HepG2 (cell line): ENCODE measurements around the gene SUPV3L1.

ENCODE experiments used
- CTCF ChIP-seq: sonication (generic); formaldehyde crosslinking; IDR thresholded peaks from 2 replicates; pipeline ENCODE4 v1.5.0; 2020; ENCODE audit warnings: mild to moderate bottlenecking, missing genetic modification reagents, moderate library complexity
- HIVEP1 ChIP-seq: sonication (generic); formaldehyde crosslinking; IDR thresholded peaks from 2 replicates; pipeline ENCODE4 v1.4.0; 2020; ENCODE audit warnings: mild to moderate bottlenecking, missing genetic modification reagents
- HMGXB4 ChIP-seq, 2 experiments: sonication (generic) in 1 of 2; formaldehyde crosslinking in 1 of 2; IDR thresholded peaks; 2 replicates each; pipeline versions ENCODE4 v1.4.0 to v1.6.1; 2018 to 2020; ENCODE audit warnings: missing genetic modification reagents in 2 of 2, borderline replicate concordance in 1 of 2, low read depth in 1 of 2, mild to moderate bottlenecking in 1 of 2, missing biosample characterization in 1 of 2
- JUN ChIP-seq: sonication (generic); formaldehyde crosslinking; IDR thresholded peaks from 2 replicates; pipeline ENCODE4 v1.4.0; 2020; ENCODE audit warnings: mild to moderate bottlenecking, missing genetic modification reagents
- NFYB ChIP-seq: sonication (generic); formaldehyde crosslinking; IDR thresholded peaks from 2 replicates; pipeline ENCODE4 v1.4.0; 2020; ENCODE audit warnings: missing genetic modification reagents
- PLSCR1 ChIP-seq: sonication (generic); formaldehyde crosslinking; IDR thresholded peaks from 2 replicates; pipeline ENCODE4 v1.5.0; 2020; ENCODE audit warnings: missing genetic modification reagents, mild to moderate bottlenecking, borderline replicate concordance
- SKIL ChIP-seq: sonication (generic); formaldehyde crosslinking; IDR thresholded peaks from 2 replicates; pipeline ENCODE4 v1.8.0; 2022; ENCODE audit warnings: missing genetic modification reagents, mild to moderate bottlenecking, moderate library complexity, borderline replicate concordance
- ZNF138 ChIP-seq: sonication (generic); formaldehyde crosslinking; IDR thresholded peaks from 2 replicates; pipeline ENCODE4 v1.5.0; 2020; ENCODE audit warnings: mild to moderate bottlenecking, low read depth, missing genetic modification reagents
- ZZZ3 ChIP-seq: sonication (generic); formaldehyde crosslinking; IDR thresholded peaks from 2 replicates; pipeline ENCODE4 v1.4.0; 2020; ENCODE audit warnings: missing genetic modification reagents, mild to moderate bottlenecking, borderline replicate concordance

- TF ChIP-seq HIVEP1 (CRISPR knock-in tag) (no peak), PLSCR1 (CRISPR knock-in tag) (no peak), JUN (CRISPR knock-in tag) (no peak), ZZZ3 (CRISPR knock-in tag) (no peak), CTCF (CRISPR knock-in tag) (no peak), HMGXB4 (CRISPR knock-in tag; IDR thresholded peaks at IDR 0.05; ENCODE audit: borderline replicate concordance in 1 of 2, low read depth in 1 of 2) (no peak), NFYB (CRISPR knock-in tag) (no peak), SKIL (CRISPR knock-in tag) (no peak), ZNF138 (CRISPR knock-in tag) (no peak)
Measured at GRCh38 chr10:69180525-69181204, 631 bp downstream of the SUPV3L1 start.
